ENCODE measurements around the gene CTU1. TPM values are rescaled to one million over a fixed set of nuclear protein-coding genes. Genes with fewer than 3 reads are reported as not detected.

Gene CTU1
- total RNA-seq, 1 donor = 3.2 TPM

GRCh38 chr19:51131780-51132680 lies 23.8 kb upstream of the CTU1 start:
- TF ChIP-seq CTCF (IDR thresholded peaks at IDR 0.05; ENCODE audit: insufficient read depth, low read length) = peak; percentile 33
- DNase-seq (ENCODE audit: low read depth) = peak; percentile 83
- H3K4me3 ChIP-seq (ENCODE audit: low read depth, low read length) = no peak overlapping the region

- TF ChIP-seq CTCF (IDR thresholded peaks at IDR 0.05; ENCODE audit: insufficient read depth, low read length) = no peak
- DNase-seq (ENCODE audit: low read depth) = no peak
- H3K4me3 ChIP-seq (ENCODE audit: low read depth, low read length) = no peak overlapping the region
Observed at GRCh38 chr19:51129716-51130115, 21.5 kb upstream of the CTU1 start.

- no peak for DNase-seq (ENCODE audit: low read depth)
- H3K4me3 ChIP-seq (ENCODE audit: low read depth, low read length) = no peak overlapping the region
- TF ChIP-seq CTCF (IDR thresholded peaks at IDR 0.05; ENCODE audit: insufficient read depth, low read length) = no peak
Observed at GRCh38 chr19:51128227-51128626, 20.0 kb upstream of the CTU1 start.

- peak; percentile 35 for DNase-seq (ENCODE audit: low read depth)
- TF ChIP-seq CTCF (IDR thresholded peaks at IDR 0.05; ENCODE audit: insufficient read depth, low read length) = no peak
- no peak overlapping the region for H3K4me3 ChIP-seq (ENCODE audit: low read depth, low read length)
Observed at GRCh38 chr19:51127755-51128154, 19.5 kb upstream of the CTU1 start.

- no peak for DNase-seq (ENCODE audit: low read depth)
- H3K4me3 ChIP-seq (ENCODE audit: low read depth, low read length) = no peak overlapping the region
- TF ChIP-seq CTCF (IDR thresholded peaks at IDR 0.05; ENCODE audit: insufficient read depth, low read length) = no peak
Observed at GRCh38 chr19:51127032-51127431, 18.8 kb upstream of the CTU1 start.

- DNase-seq (ENCODE audit: low read depth) = no peak
- no peak for TF ChIP-seq CTCF (IDR thresholded peaks at IDR 0.05; ENCODE audit: insufficient read depth, low read length)
- no peak overlapping the region for H3K4me3 ChIP-seq (ENCODE audit: low read depth, low read length)
Observed at GRCh38 chr19:51125421-51126075, 17.3 kb upstream of the CTU1 start.
